Suprapubic skin (tissue), 4 donors: ENCODE data around the gene PCSK5. TPM values are rescaled to one million over a fixed set of nuclear protein-coding genes. Genes with fewer than 3 reads are reported as not detected.

Experiments
- DNase-seq, 2 donors: peaks; one replicate each; pipeline ENCODE4 v3.0.0-alpha.2; 2019; ENCODE audit warnings: low spot score in 2 of 2
- H3K27ac ChIP-seq: fragments of 200-600 bp; sonication (generic); one replicate; pipeline ENCODE4 v1.5.1; 2019
- H3K27me3 ChIP-seq: fragments of 200-600 bp; sonication (generic); one replicate; pipeline ENCODE4 v1.5.1; 2019
- H3K36me3 ChIP-seq: fragments of 200-600 bp; sonication (generic); one replicate; pipeline ENCODE4 v1.5.1; 2019
- H3K4me1 ChIP-seq: fragments of 200-600 bp; sonication (generic); one replicate; pipeline ENCODE4 v1.5.1; 2019
- H3K4me3 ChIP-seq: fragments of 200-600 bp; sonication (generic); one replicate; pipeline ENCODE4 v1.5.1; 2019; ENCODE audit warnings: mild to moderate bottlenecking
- H3K9me3 ChIP-seq: fragments of 200-600 bp; sonication (generic); one replicate; pipeline ENCODE4 v1.5.1; 2019
- EP300 ChIP-seq: sonication (generic); formaldehyde crosslinking; IDR thresholded peaks from one replicate; pipeline ENCODE4 v1.6.1; 2017; ENCODE audit warnings: antibody characterized with exemption
- POLR2A ChIP-seq, 2 donors: fragments of 450-650 bp; IDR thresholded peaks; one replicate each; pipeline ENCODE4 v1.6.1; 2017; ENCODE audit warnings: antibody characterized with exemption in 2 of 2, mild to moderate bottlenecking in 2 of 2, moderate library complexity in 2 of 2
- POLR2AphosphoS5 ChIP-seq, 3 donors: sonication (generic); formaldehyde crosslinking; IDR thresholded peaks; one replicate each; pipeline ENCODE4 v1.6.1; 2017; ENCODE audit warnings: antibody characterized with exemption in 3 of 3
- WGBS: methylation state at CpG from one replicate; pipeline ENCODE4 v1.1.5; 2018; 5-methylcytosine and 5-hydroxymethylcytosine counted together
- total RNA-seq, 4 donors: library from RNA; depleted of rRNA; stranded (reverse); fragments of >200 nt; gene quantifications; one replicate each; pipeline ENCODE4 v1.1.0, GENCODE V29; 2016
- TF ChIP-seq, protein P1 (sequence below), 2 donors: fragments of 200-600 bp in 1 of 2; fragments of 450-650 bp in 1 of 2; sonication (generic) in 1 of 2; IDR thresholded peaks; one replicate each; pipeline ENCODE4 v1.5.1; 2016 to 2019; ENCODE audit warnings: antibody characterized with exemption in 2 of 2, mild to moderate bottlenecking in 1 of 2, moderate library complexity in 1 of 2

Gene PCSK5
- total RNA-seq, 4 donors from 2014 or later, result 5.2 to 10.8 (median 7.3) TPM

DNA sequence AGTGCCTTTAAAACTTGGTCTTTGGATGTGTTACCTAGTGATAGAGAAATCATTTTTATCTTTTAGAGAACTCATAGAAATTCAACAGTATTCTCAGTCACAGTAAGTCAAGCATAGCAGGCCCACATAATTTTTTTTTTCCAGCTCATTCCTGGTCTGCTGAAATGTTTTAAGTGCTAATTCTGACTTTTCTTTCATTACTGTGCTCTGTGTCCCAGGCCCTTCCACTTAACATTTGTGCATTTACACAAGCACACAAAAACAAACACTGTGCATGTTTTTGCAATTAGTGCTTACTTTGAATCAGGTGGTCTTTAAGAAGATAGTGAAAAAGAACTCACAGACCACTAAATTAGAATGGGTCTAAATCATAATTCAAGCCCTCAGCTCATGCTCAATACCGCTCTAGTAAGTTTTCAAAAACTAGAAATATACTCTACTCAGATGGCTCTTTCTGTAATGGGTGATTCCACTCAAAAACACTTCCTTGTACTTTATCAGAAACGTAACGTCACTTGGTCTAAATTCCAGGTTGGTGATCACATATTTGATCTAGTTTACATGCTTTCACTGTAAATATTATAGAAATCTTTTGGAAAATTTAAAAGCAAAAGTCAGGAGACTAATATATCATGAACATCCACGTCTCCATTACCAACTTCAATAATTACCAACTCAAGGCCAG is 107.8 kb downstream of the PCSK5 start:
- 94% methylated on average over 4 of the region's 4 CpGs for WGBS
- no peak for DNase-seq
- Histone ChIP-seq H3K27me3 (no peaks in the 10 kb centered on the region), H3K36me3 (no peaks in the 10 kb centered on the region), H3K9me3 (no peaks in the 10 kb centered on the region), H3K4me3 (no peak overlapping the region), H3K27ac (no peak overlapping the region), H3K4me1 (no peaks in the 10 kb centered on the region)
- TF ChIP-seq EP300, result no peak
- TF ChIP-seq, protein P1, sequence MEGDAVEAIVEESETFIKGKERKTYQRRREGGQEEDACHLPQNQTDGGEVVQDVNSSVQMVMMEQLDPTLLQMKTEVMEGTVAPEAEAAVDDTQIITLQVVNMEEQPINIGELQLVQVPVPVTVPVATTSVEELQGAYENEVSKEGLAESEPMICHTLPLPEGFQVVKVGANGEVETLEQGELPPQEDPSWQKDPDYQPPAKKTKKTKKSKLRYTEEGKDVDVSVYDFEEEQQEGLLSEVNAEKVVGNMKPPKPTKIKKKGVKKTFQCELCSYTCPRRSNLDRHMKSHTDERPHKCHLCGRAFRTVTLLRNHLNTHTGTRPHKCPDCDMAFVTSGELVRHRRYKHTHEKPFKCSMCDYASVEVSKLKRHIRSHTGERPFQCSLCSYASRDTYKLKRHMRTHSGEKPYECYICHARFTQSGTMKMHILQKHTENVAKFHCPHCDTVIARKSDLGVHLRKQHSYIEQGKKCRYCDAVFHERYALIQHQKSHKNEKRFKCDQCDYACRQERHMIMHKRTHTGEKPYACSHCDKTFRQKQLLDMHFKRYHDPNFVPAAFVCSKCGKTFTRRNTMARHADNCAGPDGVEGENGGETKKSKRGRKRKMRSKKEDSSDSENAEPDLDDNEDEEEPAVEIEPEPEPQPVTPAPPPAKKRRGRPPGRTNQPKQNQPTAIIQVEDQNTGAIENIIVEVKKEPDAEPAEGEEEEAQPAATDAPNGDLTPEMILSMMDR (IDR thresholded peaks at IDR 0.05), result no peak
- TF ChIP-seq POLR2A (IDR thresholded peaks at IDR 0.05), result no peak
- no peak for TF ChIP-seq POLR2AphosphoS5 (IDR thresholded peaks at IDR 0.05)

DNA sequence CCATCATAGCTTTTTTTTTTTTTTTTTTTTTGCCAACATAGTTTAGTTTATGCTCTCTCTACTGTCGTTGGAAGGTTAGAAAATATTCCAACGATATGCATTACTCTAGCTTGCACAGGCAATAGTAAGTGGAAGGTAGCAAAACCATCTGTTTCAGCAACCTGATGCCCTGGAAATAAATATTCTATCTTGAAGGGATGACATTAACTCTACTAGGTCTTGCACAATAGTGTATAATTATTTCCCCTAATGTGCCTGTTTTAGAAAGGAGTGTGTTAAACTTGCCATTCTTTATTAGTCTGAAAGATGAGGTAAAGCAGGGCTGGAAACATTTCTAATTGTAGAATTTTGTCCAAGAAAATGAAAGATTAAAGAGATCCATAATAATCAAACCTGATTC is 111.0 kb downstream of the PCSK5 start:
- H3K36me3 ChIP-seq, result no peaks in the 10 kb centered on the region
- H3K4me3 ChIP-seq, result no peak overlapping the region
- H3K9me3 ChIP-seq, result no peaks in the 10 kb centered on the region
- no peaks in the 10 kb centered on the region for H3K4me1 ChIP-seq
- H3K27ac ChIP-seq, result no peak overlapping the region
- WGBS, result 84% methylated on average over 2 of the region's 2 CpGs
- no peaks in the 10 kb centered on the region for H3K27me3 ChIP-seq
- DNase-seq, result no peak
- TF ChIP-seq EP300 (no peak), POLR2A (IDR thresholded peaks at IDR 0.05) (no peak), POLR2AphosphoS5 (IDR thresholded peaks at IDR 0.05) (no peak)
- TF ChIP-seq, protein P1 (IDR thresholded peaks at IDR 0.05), result no peak

DNA sequence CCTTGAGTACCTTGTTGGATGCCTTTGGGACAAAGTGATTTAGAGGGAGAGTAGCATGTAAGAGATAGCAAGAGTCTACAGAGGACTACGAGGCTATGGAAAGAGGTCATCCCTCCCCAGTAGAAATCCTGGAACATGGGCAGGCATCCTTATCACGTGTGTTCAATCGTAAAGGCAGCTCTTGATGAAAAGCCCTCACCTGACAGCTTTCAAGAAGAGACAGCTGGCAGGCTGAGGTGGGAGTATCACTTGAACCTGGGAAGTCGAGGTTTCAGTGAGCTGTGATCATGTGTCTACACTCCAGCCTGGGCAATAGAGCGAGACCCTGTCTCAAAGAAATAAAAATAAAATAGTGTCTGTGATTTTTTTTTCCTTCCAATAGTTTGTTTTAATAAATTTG is 112.6 kb downstream of the PCSK5 start:
- 89% methylated on average over 5 of the region's 5 CpGs for WGBS
- Histone ChIP-seq H3K4me3 (no peak overlapping the region), H3K36me3 (no peaks in the 10 kb centered on the region), H3K4me1 (no peaks in the 10 kb centered on the region), H3K27ac (no peak overlapping the region), H3K27me3 (no peaks in the 10 kb centered on the region), H3K9me3 (no peaks in the 10 kb centered on the region)
- no peak for DNase-seq
- TF ChIP-seq POLR2AphosphoS5 (IDR thresholded peaks at IDR 0.05), result no peak
- TF ChIP-seq, protein P1 (IDR thresholded peaks at IDR 0.05), result no peak

DNA sequence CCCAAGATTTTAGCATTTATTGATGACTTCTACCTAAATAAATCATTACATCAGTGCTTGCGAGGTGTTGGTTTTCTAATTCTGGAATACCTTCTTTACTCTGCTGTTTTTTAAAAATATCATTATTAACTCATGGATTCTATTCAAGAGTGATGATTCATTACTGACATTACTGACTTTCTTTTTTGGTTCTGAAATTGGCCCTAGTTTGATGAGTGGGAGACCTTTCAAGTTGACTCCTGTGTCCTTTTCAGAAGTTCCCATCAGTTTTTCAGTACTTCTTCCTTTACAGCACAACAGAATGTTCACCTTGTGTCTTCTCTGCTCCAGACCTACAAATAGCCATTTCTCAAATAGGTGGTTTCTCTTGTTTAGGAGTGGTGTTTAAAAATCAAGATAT is 114.1 kb downstream of the PCSK5 start:
- WGBS, result 63% methylated on average over 1 of the region's 1 CpG
- TF ChIP-seq POLR2AphosphoS5 (IDR thresholded peaks at IDR 0.05), result no peak
- no peak for TF ChIP-seq EP300
- TF ChIP-seq, protein P1 (IDR thresholded peaks at IDR 0.05), result no peak
- no peak for TF ChIP-seq POLR2A (IDR thresholded peaks at IDR 0.05)
- DNase-seq, result no peak
- no peaks in the 10 kb centered on the region for H3K36me3 ChIP-seq
- no peaks in the 10 kb centered on the region for H3K4me1 ChIP-seq
- H3K4me3 ChIP-seq, result no peak overlapping the region
- H3K27me3 ChIP-seq, result no peaks in the 10 kb centered on the region
- no peaks in the 10 kb centered on the region for H3K9me3 ChIP-seq
- H3K27ac ChIP-seq, result no peak overlapping the region

DNA sequence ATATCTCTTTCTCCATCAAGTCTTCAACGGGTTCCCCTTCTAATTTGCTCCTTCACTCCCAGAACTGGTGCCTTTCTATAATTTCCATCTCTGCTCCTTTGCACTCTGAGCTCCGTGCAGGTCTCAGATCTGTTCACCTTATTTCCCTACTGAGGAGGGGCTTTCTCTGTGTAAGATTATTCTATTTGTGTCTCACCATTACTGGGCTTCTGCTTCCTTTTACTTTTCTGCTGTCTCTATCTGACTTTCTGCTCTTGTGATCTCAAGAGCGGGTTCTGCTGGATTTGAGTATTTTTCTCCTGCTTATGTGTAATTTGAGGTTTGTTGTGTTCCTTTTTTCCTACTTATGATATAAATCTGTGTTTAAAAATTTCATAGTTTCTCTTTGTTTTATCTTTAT is 117.5 kb downstream of the PCSK5 start:
- TF ChIP-seq EP300, result no peak
- TF ChIP-seq, protein P1 (IDR thresholded peaks at IDR 0.05), result no peak
- no peak for TF ChIP-seq POLR2A (IDR thresholded peaks at IDR 0.05)
- Histone ChIP-seq H3K4me1 (no peaks in the 10 kb centered on the region), H3K27me3 (no peaks in the 10 kb centered on the region), H3K27ac (no peak overlapping the region), H3K4me3 (no peak overlapping the region), H3K36me3 (no peaks in the 10 kb centered on the region), H3K9me3 (no peaks in the 10 kb centered on the region)
- 91% methylated on average over 3 of the region's 3 CpGs for WGBS
- DNase-seq, result no peak
